Keratinocyte (primary cell): ENCODE data around the gene GBGT1. TPM values are rescaled to one million over a fixed set of nuclear protein-coding genes. Genes with fewer than 3 reads are reported as not detected.

Experiments used
- DNase-seq: peaks from one replicate; pipeline ENCODE4 v3.0.0-alpha.2; 2011; ENCODE audit warnings: low read depth, missing footprints, low spot score
- FAIRE-seq: peaks from 2 replicates; lab custom pipeline; 2011; peaks lifted over from hg19 to GRCh38; lab: Jason Lieb, UNC
- H2AFZ ChIP-seq: 2 replicates; pipeline ENCODE4 v1.6.0; 2012; ENCODE audit warnings: low read length, control low read depth, inconsistent platforms; ENCODE audit not compliant: control insufficient read depth
- H3K27ac ChIP-seq: 2 replicates; pipeline ENCODE4 v1.5.1; 2011; ENCODE audit warnings: low read length; ENCODE audit not compliant: control insufficient read depth, insufficient read depth
- H3K27me3 ChIP-seq: 3 replicates; pipeline ENCODE4 v1.6.0; 2011; ENCODE audit warnings: low read length; ENCODE audit not compliant: control insufficient read depth, insufficient read depth; ENCODE audit errors: extremely low read depth
- H3K36me3 ChIP-seq, 2 experiments: 2 replicates in 1 of 2; 3 replicates in 1 of 2; pipeline ENCODE4 v1.5.1; 2011; ENCODE audit warnings: low read length in 2 of 2, mild to moderate bottlenecking in 1 of 2; ENCODE audit not compliant: control insufficient read depth in 2 of 2, insufficient read depth in 2 of 2; ENCODE audit errors: extremely low read depth in 1 of 2
- H3K4me1 ChIP-seq: 3 replicates; pipeline ENCODE4 v1.5.1; 2011; ENCODE audit warnings: low read length; ENCODE audit not compliant: control insufficient read depth, insufficient read depth; ENCODE audit errors: extremely low read depth
- H3K4me2 ChIP-seq: 3 replicates; pipeline ENCODE4 v1.6.0; 2011; ENCODE audit warnings: low read depth, low read length; ENCODE audit not compliant: control insufficient read depth, insufficient read depth; ENCODE audit errors: extremely low read depth
- H3K4me3 ChIP-seq, 3 experiments: fragments of 200-600 bp in 1 of 3; sonication (generic) in 1 of 3; 2 replicates in 2 of 3; 3 replicates in 1 of 3; pipeline ENCODE4 v1.5.1; 2011 to 2016; ENCODE audit warnings: low read length in 3 of 3, mild to moderate bottlenecking in 3 of 3, control low read depth in 2 of 3, inconsistent platforms in 1 of 3, low read depth in 1 of 3, mixed read lengths in 1 of 3, mixed run types in 1 of 3, moderate library complexity in 1 of 3; ENCODE audit not compliant: control insufficient read depth in 2 of 3, insufficient read depth in 2 of 3; ENCODE audit errors: extremely low read depth in 1 of 3
- H3K79me2 ChIP-seq: 2 replicates; pipeline ENCODE4 v1.6.0; 2012; ENCODE audit warnings: low read length; ENCODE audit not compliant: control insufficient read depth, insufficient read depth
- H3K9ac ChIP-seq: 3 replicates; pipeline ENCODE4 v1.6.0; 2011; ENCODE audit warnings: low read length; ENCODE audit not compliant: control insufficient read depth, insufficient read depth; ENCODE audit errors: extremely low read depth
- H3K9me1 ChIP-seq: 3 replicates; pipeline ENCODE4 v1.6.0; 2011; ENCODE audit warnings: low read length; ENCODE audit not compliant: control insufficient read depth, insufficient read depth; ENCODE audit errors: extremely low read depth
- H3K9me3 ChIP-seq: 2 replicates; pipeline ENCODE4 v1.5.1; 2012; ENCODE audit warnings: low read depth, low read length; ENCODE audit not compliant: control insufficient read depth
- H4K20me1 ChIP-seq: 3 replicates; pipeline ENCODE4 v1.6.0; 2011; ENCODE audit warnings: low read length; ENCODE audit not compliant: control insufficient read depth, insufficient read depth; ENCODE audit errors: extremely low read depth
- EZH2 ChIP-seq: IDR thresholded peaks from one replicate; pipeline ENCODE4 v1.6.1; 2012; ENCODE audit warnings: inconsistent platforms, mild to moderate bottlenecking, low read length, moderate library complexity
- dilution Hi-C: fragments of 300-500 bp; cut with MboI; formaldehyde crosslinking; loops from one replicate; pipeline ENCODE4 v1.7.0; 2020; ENCODE audit warnings: low sequenced_read_pairs; ENCODE audit not compliant: extremely low pct_ligation_motif_present
- polyA plus RNA-seq, 5 experiments: library from polyadenylated mRNA; depleted of rRNA in 3 of 5; stranded (reverse) in 3 of 5; stranded (forward) in 1 of 5; unstranded in 1 of 5; fragments of >200 nt; gene quantifications; 1 replicate in 1 of 5; 2 replicates in 3 of 5; 3 replicates in 1 of 5; pipeline versions ENCODE4 v1.2.1 to v1.2.3, GENCODE V29; 2011 to 2012; ENCODE audit warnings: missing spikeins in 2 of 5, low read depth in 1 of 5, low replicate concordance in 1 of 5
- TF ChIP-seq, protein P1 (sequence below), 3 experiments: IDR thresholded peaks in 1 of 3; conservative IDR thresholded peaks in 1 of 3; optimal IDR thresholded peaks in 1 of 3; 2 replicates in 2 of 3; 3 replicates in 1 of 3; pipeline versions ENCODE3 to v1.5.1; 2011; ENCODE audit warnings: low read length in 3 of 3, mild to moderate bottlenecking in 3 of 3, moderate library complexity in 2 of 3, control low read depth in 1 of 3, inconsistent platforms in 1 of 3; ENCODE audit not compliant: insufficient read depth in 2 of 3; ENCODE audit errors: extremely low read depth in 1 of 3

The GBGT1 gene
- polyA plus RNA-seq, 1 donor (not counting 4 experiments of a cell fraction or from before 2014, with no cell fraction given): 0.54 TPM

DNA sequence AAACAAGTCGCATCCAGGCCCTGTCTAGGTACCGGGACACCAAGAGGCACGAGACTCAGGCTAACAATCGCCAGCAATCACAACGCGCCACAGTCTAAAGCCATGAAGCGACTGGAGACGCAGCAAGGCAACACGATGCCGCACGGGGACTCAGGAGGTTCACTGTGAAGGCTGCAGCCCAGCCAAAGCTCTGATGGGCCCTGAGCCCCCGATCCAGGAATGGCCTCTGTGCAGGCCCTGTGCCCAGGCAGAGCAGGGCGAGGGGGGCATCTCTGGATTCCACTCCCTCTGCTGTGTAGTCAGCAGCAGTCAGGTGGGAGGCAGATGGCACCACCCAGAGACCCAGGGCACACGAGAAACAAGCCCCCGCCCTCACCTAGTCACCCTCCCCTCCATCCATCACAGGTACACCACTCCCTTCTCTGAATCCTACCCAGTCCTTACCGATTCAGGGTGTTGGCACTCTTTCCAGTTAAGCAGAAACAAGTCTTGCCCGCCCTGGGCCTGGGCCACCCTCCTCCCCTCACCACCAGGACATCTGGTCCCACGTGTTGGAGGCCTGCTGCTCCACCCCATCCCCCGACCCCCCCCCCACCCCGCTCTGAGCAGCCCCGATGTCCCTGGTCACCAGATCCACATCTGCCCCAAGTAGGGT lies 43.7 kb downstream of the GBGT1 start:
- TF ChIP-seq, protein P1, sequence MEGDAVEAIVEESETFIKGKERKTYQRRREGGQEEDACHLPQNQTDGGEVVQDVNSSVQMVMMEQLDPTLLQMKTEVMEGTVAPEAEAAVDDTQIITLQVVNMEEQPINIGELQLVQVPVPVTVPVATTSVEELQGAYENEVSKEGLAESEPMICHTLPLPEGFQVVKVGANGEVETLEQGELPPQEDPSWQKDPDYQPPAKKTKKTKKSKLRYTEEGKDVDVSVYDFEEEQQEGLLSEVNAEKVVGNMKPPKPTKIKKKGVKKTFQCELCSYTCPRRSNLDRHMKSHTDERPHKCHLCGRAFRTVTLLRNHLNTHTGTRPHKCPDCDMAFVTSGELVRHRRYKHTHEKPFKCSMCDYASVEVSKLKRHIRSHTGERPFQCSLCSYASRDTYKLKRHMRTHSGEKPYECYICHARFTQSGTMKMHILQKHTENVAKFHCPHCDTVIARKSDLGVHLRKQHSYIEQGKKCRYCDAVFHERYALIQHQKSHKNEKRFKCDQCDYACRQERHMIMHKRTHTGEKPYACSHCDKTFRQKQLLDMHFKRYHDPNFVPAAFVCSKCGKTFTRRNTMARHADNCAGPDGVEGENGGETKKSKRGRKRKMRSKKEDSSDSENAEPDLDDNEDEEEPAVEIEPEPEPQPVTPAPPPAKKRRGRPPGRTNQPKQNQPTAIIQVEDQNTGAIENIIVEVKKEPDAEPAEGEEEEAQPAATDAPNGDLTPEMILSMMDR (optimal IDR thresholded peaks at IDR 0.05 in 1 of 3, IDR thresholded peaks at IDR 0.05 in 1 of 3, conservative IDR thresholded peaks at IDR 0.05 in 1 of 3; ENCODE audit: extremely low read depth in 1 of 3, insufficient read depth in 2 of 3, low read length in 3 of 3): no peak
- TF ChIP-seq EZH2: no peak
- peak overlapping the region; percentile 86 for H3K4me2 ChIP-seq
- peak overlapping the region in 2 of 3 experiments; percentile 57 to 67 for H3K4me3 ChIP-seq
- no peaks in the 10 kb centered on the region for H3K9me1 ChIP-seq
- H3K27ac ChIP-seq: no peak overlapping the region
- DNase-seq: no peak
- H2AFZ ChIP-seq: no peak overlapping the region
- H3K9me3 ChIP-seq: no peaks in the 10 kb centered on the region
- peak overlapping the region; percentile 80 for H3K9ac ChIP-seq
- dilution Hi-C loops: no loop called here
- no peaks in the 10 kb centered on the region for H3K27me3 ChIP-seq
- no peak for FAIRE-seq
- peaks cover 16% of the 10 kb centered on the region for H4K20me1 ChIP-seq
- peaks cover 0 to 2% of the 10 kb centered on the region in 2 experiments for H3K36me3 ChIP-seq
- H3K79me2 ChIP-seq: peaks cover 4% of the 10 kb centered on the region
- H3K4me1 ChIP-seq: peaks cover 17% of the 10 kb centered on the region

DNA sequence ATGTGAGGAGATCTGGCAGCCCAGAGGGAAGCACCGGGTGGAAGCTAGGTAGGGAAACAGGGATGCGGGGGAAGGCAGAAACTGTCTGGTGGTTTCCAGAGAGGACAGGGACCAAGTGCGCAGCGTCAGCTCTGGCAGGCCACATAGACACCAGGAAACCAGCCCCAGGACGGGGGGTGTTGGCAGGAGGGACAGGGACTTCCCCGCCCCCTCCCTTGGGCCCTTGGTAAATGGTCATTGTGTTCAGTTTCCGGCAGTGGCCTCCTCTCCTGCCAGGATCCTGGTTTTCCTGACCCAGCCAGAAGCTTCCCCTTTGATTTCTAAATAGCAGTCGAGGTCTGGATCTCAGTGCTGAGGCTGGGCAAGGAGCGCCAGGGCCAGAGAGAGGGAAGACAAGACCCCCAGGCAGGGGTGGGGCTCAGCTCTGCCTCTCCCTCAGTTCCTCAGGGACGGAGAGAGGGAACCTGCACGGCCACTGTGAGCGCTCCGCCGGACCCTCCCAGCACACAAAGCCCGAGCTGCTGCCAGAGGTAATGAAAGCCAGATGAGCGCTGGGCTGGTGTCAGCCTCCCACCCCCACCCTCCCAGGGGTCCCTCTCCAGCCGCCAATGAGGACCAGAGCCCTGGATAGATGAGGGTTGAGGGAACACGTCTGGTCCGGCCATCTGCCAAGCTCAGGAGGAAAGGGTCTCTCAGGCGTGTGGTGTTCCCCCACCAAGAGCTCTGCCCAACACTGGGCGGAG lies 44.4 kb downstream of the GBGT1 start:
- Histone ChIP-seq H4K20me1 (peaks cover 19% of the 10 kb centered on the region), H3K79me2 (peaks cover 4% of the 10 kb centered on the region), H3K9me1 (no peaks in the 10 kb centered on the region), H3K36me3 (peaks cover 0 to 2% of the 10 kb centered on the region in 2 experiments), H3K27ac (no peak overlapping the region), H3K4me2 (peak overlapping the region; percentile 86), H3K9ac (peak overlapping the region; percentile 12), H3K9me3 (no peaks in the 10 kb centered on the region), H3K4me3 (no peak overlapping the region), H3K4me1 (peaks cover 19% of the 10 kb centered on the region), H2AFZ (no peak overlapping the region), H3K27me3 (no peaks in the 10 kb centered on the region)
- FAIRE-seq: no peak
- TF ChIP-seq, protein P1 (optimal IDR thresholded peaks at IDR 0.05 in 1 of 3, IDR thresholded peaks at IDR 0.05 in 1 of 3, conservative IDR thresholded peaks at IDR 0.05 in 1 of 3; ENCODE audit: extremely low read depth in 1 of 3, insufficient read depth in 2 of 3, low read length in 3 of 3): no peak
- no peak for TF ChIP-seq EZH2
- no peak for DNase-seq
- dilution Hi-C loops: no loop called here
